Endothelial cell of umbilical vein (primary cell): ENCODE data around the gene TREX2. TPM values are rescaled to one million over a fixed set of nuclear protein-coding genes. Genes with fewer than 3 reads are reported as not detected.

Source experiments
- BruUV-seq: library from RNA; stranded (reverse); fragments of 400-500 nt; replicated peaks from 2 replicates; lab custom pipeline; 2021; lab: Mats Ljungman, UMichigan
- CTCF ChIA-PET: fragments of 300-600, 350-600 bp; sonication (Branson Sonifier 250); formaldehyde crosslinking; loops from one replicate; lab custom pipeline; 2021; ENCODE audit warnings: antibody characterized with exemption, inconsistent platforms; lab: Charles Lee
- POLR2A ChIA-PET: fragments of 300-600, 350-600 bp; sonication (Branson Sonifier 250); formaldehyde crosslinking; loops from one replicate; lab custom pipeline; 2021; ENCODE audit warnings: antibody characterized with exemption, inconsistent platforms; lab: Charles Lee
- DNase-seq: peaks from one replicate; pipeline ENCODE4 v3.0.0-alpha.2; 2011; ENCODE audit warnings: low read depth, low spot score
- FAIRE-seq: peaks from 2 replicates; lab custom pipeline; 2011; peaks lifted over from hg19 to GRCh38; lab: Jason Lieb, UNC
- H2AFZ ChIP-seq: 2 replicates; pipeline ENCODE4 v1.6.0; 2012; ENCODE audit warnings: low read depth, low read length, control low read depth, inconsistent platforms
- H3K27ac ChIP-seq: 2 replicates; pipeline ENCODE4 v1.5.1; 2011; ENCODE audit warnings: low read depth, mild to moderate bottlenecking, control low read depth, low read length, moderate library complexity; ENCODE audit not compliant: insufficient read depth
- H3K27me3 ChIP-seq, 2 experiments: 2 replicates each; pipeline versions ENCODE4 v1.6.0 to v1.6.1; 2011; ENCODE audit warnings: low read length in 2 of 2, mixed read lengths in 1 of 2; ENCODE audit not compliant: control insufficient read depth in 2 of 2, insufficient read depth in 2 of 2
- H3K36me3 ChIP-seq, 2 experiments: 2 replicates in 1 of 2; 3 replicates in 1 of 2; pipeline ENCODE4 v1.5.1; 2011; ENCODE audit warnings: low read length in 2 of 2, mild to moderate bottlenecking in 1 of 2, moderate library complexity in 1 of 2; ENCODE audit not compliant: control insufficient read depth in 2 of 2, insufficient read depth in 2 of 2; ENCODE audit errors: extremely low read depth in 1 of 2
- H3K4me1 ChIP-seq: 3 replicates; pipeline ENCODE4 v1.5.1; 2011; ENCODE audit warnings: mild to moderate bottlenecking, low read length; ENCODE audit not compliant: control insufficient read depth, insufficient read depth; ENCODE audit errors: extremely low read depth
- H3K4me2 ChIP-seq: 2 replicates; pipeline ENCODE4 v1.6.1; 2011; ENCODE audit warnings: low read length, control low read depth, mixed read lengths; ENCODE audit not compliant: insufficient read depth
- H3K4me3 ChIP-seq, 3 experiments: fragments of 200-600 bp in 1 of 3; sonication (generic), shearing (Covaris generic) in 1 of 3; replicated peaks in 1 of 3; 2 replicates each; pipeline ENCODE4 v1.5.1; 2011 to 2016; ENCODE audit warnings: control low read depth in 3 of 3, low read length in 3 of 3, mild to moderate bottlenecking in 2 of 3, inconsistent platforms in 1 of 3, low read depth in 1 of 3, moderate library complexity in 1 of 3; ENCODE audit not compliant: insufficient read depth in 1 of 3
- H3K79me2 ChIP-seq: 2 replicates; pipeline ENCODE4 v1.6.0; 2012; ENCODE audit warnings: low read length, inconsistent platforms; ENCODE audit not compliant: control insufficient read depth, insufficient read depth
- H3K9ac ChIP-seq: replicated peaks from 2 replicates; pipeline ENCODE3; 2011; ENCODE audit warnings: low read length, control low read depth; ENCODE audit not compliant: insufficient read depth; ENCODE audit errors: extremely low read depth
- H3K9me1 ChIP-seq: replicated peaks from 3 replicates; pipeline ENCODE4 v1.6.0; 2011; ENCODE audit warnings: mild to moderate bottlenecking, low read length; ENCODE audit not compliant: control insufficient read depth, insufficient read depth; ENCODE audit errors: extremely low read depth
- H3K9me3 ChIP-seq: replicated peaks from 2 replicates; pipeline ENCODE4 v1.5.1; 2012; ENCODE audit warnings: low read length, inconsistent platforms; ENCODE audit not compliant: control insufficient read depth, insufficient read depth
- H4K20me1 ChIP-seq: replicated peaks from 2 replicates; pipeline ENCODE3; 2011; ENCODE audit warnings: mild to moderate bottlenecking, low read length; ENCODE audit not compliant: control insufficient read depth, insufficient read depth; ENCODE audit errors: extremely low read depth
- EZH2 ChIP-seq: IDR thresholded peaks from 2 replicates; pipeline ENCODE4 v1.6.1; 2012; ENCODE audit warnings: borderline replicate concordance, low read depth, mild to moderate bottlenecking, moderate library complexity, low read length, inconsistent platforms; ENCODE audit not compliant: severe bottlenecking
- FOS ChIP-seq: IDR thresholded peaks from 2 replicates; pipeline ENCODE4 v1.6.1; 2011; ENCODE audit warnings: mild to moderate bottlenecking, low read length, moderate library complexity, borderline replicate concordance; ENCODE audit not compliant: insufficient read depth
- GATA2 ChIP-seq: IDR thresholded peaks from 2 replicates; pipeline ENCODE4 v1.7.0; 2011; ENCODE audit warnings: low read depth, mild to moderate bottlenecking, moderate library complexity, mixed read lengths, low read length; ENCODE audit not compliant: insufficient read length, insufficient read depth
- JUN ChIP-seq: IDR thresholded peaks from 2 replicates; pipeline ENCODE4 v1.6.1; 2011; ENCODE audit warnings: borderline replicate concordance, low read depth; ENCODE audit not compliant: insufficient read length, insufficient read depth
- MYC ChIP-seq: IDR thresholded peaks from one replicate; pipeline ENCODE4 v1.6.1; 2011; ENCODE audit warnings: mild to moderate bottlenecking, low read depth, low read length
- POLR2A ChIP-seq: IDR thresholded peaks from 2 replicates; pipeline ENCODE4 v1.6.1; 2012; ENCODE audit warnings: low read depth, mild to moderate bottlenecking, control low read depth, low read length
- POLR2AphosphoS5 ChIP-seq: IDR thresholded peaks from 2 replicates; pipeline ENCODE4 v1.6.1; 2012; ENCODE audit warnings: low read depth, mild to moderate bottlenecking, control low read depth, low read length, moderate library complexity; ENCODE audit not compliant: insufficient read depth
- dilution Hi-C: fragments of 300-500 bp; cut with MboI; formaldehyde crosslinking; loops from one replicate; pipeline ENCODE4 v1.15.0; 2019; ENCODE audit warnings: low sequenced_read_pairs; ENCODE audit not compliant: extremely low pct_ligation_motif_present
- intact Hi-C: fragments of 100-400 bp; cut with micrococcal nuclease; formaldehyde crosslinking; loops from one replicate; pipeline ENCODE4 v1.10.0; 2022
- polyA plus RNA-seq, 4 experiments: library from polyadenylated mRNA; depleted of rRNA in 3 of 4; stranded (reverse) in 3 of 4; unstranded in 1 of 4; fragments of >200 nt; gene quantifications; 2 replicates each; pipeline versions ENCODE4 v1.2.1 to v1.2.3, GENCODE V29; 2011 to 2012; ENCODE audit warnings: missing spikeins in 1 of 4
- total RNA-seq: library from RNA; stranded (reverse); gene quantifications from 2 replicates; pipeline ENCODE4 v1.2.3, GENCODE V29; 2021
- TF ChIP-seq, protein P1 (sequence below), 2 donors: IDR thresholded peaks; 1 replicate in 1 of 2; 2 replicates in 1 of 2; pipeline ENCODE4 v1.5.1; 2011; ENCODE audit warnings: low read length in 2 of 2, mild to moderate bottlenecking in 2 of 2, moderate library complexity in 2 of 2, control low read depth in 1 of 2, inconsistent platforms in 1 of 2, low read depth in 1 of 2; ENCODE audit not compliant: insufficient read depth in 1 of 2; ENCODE audit errors: extremely low read depth in 1 of 2
- TF ChIP-seq, protein P2 (sequence below): IDR thresholded peaks from 2 replicates; pipeline ENCODE4 v1.6.1; 2011; ENCODE audit not compliant: insufficient read depth, insufficient read length

TREX2 gene
- total and polyA plus RNA-seq, 2 donors (not counting 3 experiments of a cell fraction or from before 2014, with no cell fraction given) = 0.82 to 0.99 TPM

DNA sequence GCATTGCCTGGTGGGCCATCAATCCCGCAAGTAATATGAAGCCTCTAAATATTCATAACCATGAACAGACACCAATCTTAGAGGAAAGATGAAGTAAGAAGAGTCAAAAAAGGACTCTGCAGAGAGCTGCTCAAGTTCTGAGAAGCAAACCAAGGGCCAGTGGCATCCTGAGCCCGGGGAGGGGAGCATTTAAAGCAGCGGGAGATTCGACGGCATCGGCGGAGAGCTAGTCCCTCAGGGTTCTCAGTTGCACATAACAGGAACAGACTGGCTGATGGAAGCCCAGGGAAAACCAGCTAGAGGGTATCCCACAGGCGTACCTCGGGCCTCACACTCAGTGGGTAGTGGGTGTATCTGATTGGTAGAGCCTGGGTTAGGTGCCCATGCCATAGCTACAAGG, 39.8 kb downstream of the TREX2 start:
- H3K79me2 ChIP-seq = no peaks in the 10 kb centered on the region
- POLR2A ChIA-PET = no interaction called here
- no peak overlapping the region for H3K27ac ChIP-seq
- H3K36me3 ChIP-seq = no peaks in the 10 kb centered on the region
- TF ChIP-seq MYC (no peak), GATA2 (no peak), POLR2A (no peak), JUN (no peak), EZH2 (no peak), FOS (no peak), POLR2AphosphoS5 (no peak)
- TF ChIP-seq, protein P1, sequence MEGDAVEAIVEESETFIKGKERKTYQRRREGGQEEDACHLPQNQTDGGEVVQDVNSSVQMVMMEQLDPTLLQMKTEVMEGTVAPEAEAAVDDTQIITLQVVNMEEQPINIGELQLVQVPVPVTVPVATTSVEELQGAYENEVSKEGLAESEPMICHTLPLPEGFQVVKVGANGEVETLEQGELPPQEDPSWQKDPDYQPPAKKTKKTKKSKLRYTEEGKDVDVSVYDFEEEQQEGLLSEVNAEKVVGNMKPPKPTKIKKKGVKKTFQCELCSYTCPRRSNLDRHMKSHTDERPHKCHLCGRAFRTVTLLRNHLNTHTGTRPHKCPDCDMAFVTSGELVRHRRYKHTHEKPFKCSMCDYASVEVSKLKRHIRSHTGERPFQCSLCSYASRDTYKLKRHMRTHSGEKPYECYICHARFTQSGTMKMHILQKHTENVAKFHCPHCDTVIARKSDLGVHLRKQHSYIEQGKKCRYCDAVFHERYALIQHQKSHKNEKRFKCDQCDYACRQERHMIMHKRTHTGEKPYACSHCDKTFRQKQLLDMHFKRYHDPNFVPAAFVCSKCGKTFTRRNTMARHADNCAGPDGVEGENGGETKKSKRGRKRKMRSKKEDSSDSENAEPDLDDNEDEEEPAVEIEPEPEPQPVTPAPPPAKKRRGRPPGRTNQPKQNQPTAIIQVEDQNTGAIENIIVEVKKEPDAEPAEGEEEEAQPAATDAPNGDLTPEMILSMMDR (IDR thresholded peaks at IDR 0.05; ENCODE audit: extremely low read depth in 1 of 2, insufficient read depth in 1 of 2, low read depth in 1 of 2, low read length in 2 of 2) = no peak
- TF ChIP-seq, protein P2, sequence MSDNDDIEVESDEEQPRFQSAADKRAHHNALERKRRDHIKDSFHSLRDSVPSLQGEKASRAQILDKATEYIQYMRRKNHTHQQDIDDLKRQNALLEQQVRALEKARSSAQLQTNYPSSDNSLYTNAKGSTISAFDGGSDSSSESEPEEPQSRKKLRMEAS = no peak
- CTCF ChIA-PET = interaction anchor here (1.1 kb wide), 1 partner anchor 464 kb away, joined by 4 read pairs; no protein-coding TSS in a partner anchor
- FAIRE-seq (no peak), DNase-seq (no peak)
- H3K4me3 ChIP-seq = no peak overlapping the region
- H3K27me3 ChIP-seq = no peaks in the 10 kb centered on the region
- no TSS peak for BruUV-seq
- no peaks in the 10 kb centered on the region for H3K9me1 ChIP-seq
- H3K9me3 ChIP-seq = no peaks in the 10 kb centered on the region
- H4K20me1 ChIP-seq = no peaks in the 10 kb centered on the region
- no peak overlapping the region for H2AFZ ChIP-seq
- peaks cover 2% of the 10 kb centered on the region for H3K4me1 ChIP-seq
- dilution Hi-C loops (no loop called here), intact Hi-C loops (no loop called here)
- no peak overlapping the region for H3K4me2 ChIP-seq
- H3K9ac ChIP-seq = no peak overlapping the region
